ENCODE results near the gene LBHD1. TPM values are rescaled to one million over a fixed set of nuclear protein-coding genes. Genes with fewer than 3 reads are reported as not detected.

The LBHD1 gene
- total RNA-seq, 2 donors from 2014 or later: 4.9 to 5.6 TPM

GRCh38 chr11:62687508-62688396, 15.7 kb upstream of the LBHD1 start:
- no peak for ATAC-seq
- H3K27me3 ChIP-seq: peaks cover 0 to 8% of the 10 kb centered on the region in 2 donors
- TF ChIP-seq CTCF (IDR thresholded peaks at IDR 0.05) (no peak), POLR2A (IDR thresholded peaks at IDR 0.05) (no peak)
- no peak overlapping the region for H3K27ac ChIP-seq
- no peak for DNase-seq
- H3K4me3 ChIP-seq: no peak overlapping the region
- 44 to 66% methylated on average over 14 to 55 of the region's 74 CpGs for WGBS, 2 donors
- no peaks in the 10 kb centered on the region for H3K4me1 ChIP-seq
- intact Hi-C loops (cut with DNase I): no loop called here
- no peaks in the 10 kb centered on the region for H3K9me3 ChIP-seq
- peaks cover 0 to 4% of the 10 kb centered on the region in 2 donors for H3K36me3 ChIP-seq (replicated peaks in 1 of 2; ENCODE audit: insufficient read depth in 1 of 2, low read depth in 2 of 2)

DNA sequence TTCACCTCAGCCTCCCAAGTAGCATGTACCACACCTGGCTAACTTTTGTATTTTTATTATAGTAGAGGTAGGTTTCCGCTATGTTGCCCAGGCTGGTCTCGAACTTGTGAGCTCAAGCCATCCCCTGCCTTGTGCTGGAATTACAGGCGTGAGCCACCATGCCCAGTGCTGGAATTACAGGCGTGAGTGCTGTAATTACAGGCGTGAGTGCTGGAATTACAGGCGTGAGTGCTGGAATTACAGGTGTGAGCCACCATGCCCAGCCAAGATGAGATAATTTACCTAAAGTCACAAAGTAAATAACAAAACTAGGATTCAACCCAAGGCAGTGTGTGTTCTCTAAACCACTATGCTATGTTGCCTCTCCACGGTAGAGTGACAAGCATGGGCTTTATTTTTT, 10.5 kb upstream of the LBHD1 start:
- intact Hi-C loops (cut with DNase I): no loop called here
- 54 to 58% methylated on average over 7 of the region's 7 CpGs for WGBS, 2 donors
- Histone ChIP-seq H3K36me3 (replicated peaks in 1 of 2; ENCODE audit: insufficient read depth in 1 of 2, low read depth in 2 of 2) (peaks cover 0 to 2% of the 10 kb centered on the region in 2 donors), H3K9me3 (no peaks in the 10 kb centered on the region), H3K27me3 (peaks cover 0 to 2% of the 10 kb centered on the region in 2 donors), H3K4me3 (no peak overlapping the region), H3K27ac (peak overlapping the region in 1 of 4 donors; percentile 50), H3K4me1 (peaks cover 27% of the 10 kb centered on the region)
- peak in 3 of 4 donors; percentile 43 to 62 (median 43) for DNase-seq
- TF ChIP-seq CTCF (IDR thresholded peaks at IDR 0.05) (no peak), POLR2A (IDR thresholded peaks at IDR 0.05) (no peak)
- ATAC-seq: peak; percentile 36

DNA sequence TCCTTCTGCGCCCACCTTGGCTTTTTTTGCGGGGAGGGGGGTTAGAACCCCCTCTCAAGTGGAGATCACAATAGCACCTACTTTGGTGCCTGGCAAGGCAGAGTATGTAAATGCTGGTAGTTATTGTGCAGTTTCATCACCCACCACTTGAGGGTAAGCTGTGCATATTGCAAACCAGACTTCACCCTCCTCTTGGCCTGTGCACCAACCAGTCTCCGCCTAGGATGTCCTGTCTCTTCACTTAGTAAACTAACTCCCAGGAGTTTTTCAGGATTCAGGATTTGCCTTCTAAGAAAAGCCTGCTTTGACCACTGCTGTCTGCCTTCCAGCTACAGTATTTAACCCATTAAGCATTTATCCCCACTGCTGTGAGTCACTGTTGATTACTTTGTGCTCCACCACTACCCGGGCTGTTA, 8.8 kb upstream of the LBHD1 start:
- H3K27ac ChIP-seq: peak overlapping the region in 2 of 4 donors; percentile 34 to 45
- DNase-seq: peak; percentile 52 to 76 (median 69)
- H3K4me3 ChIP-seq: no peak overlapping the region

GRCh38 chr11:62678770-62679696, 7.0 kb upstream of the LBHD1 start, which contains the start of gene UBXN1:
Gene UBXN1 (minus strand): TSS chr11:62679073. CDS start chr11:62678923, 150 bp downstream.
- 7 to 51% methylated on average over 7 to 55 of the region's 55 CpGs for WGBS, 2 donors

More for the DNA sequence above, 8.8 kb upstream of the LBHD1 start:
- ATAC-seq: peak; percentile 77
- Histone ChIP-seq H3K36me3 (replicated peaks in 1 of 2; ENCODE audit: insufficient read depth in 1 of 2, low read depth in 2 of 2) (peaks cover 0 to 5% of the 10 kb centered on the region in 2 donors), H3K27me3 (no peaks in the 10 kb centered on the region), H3K9me3 (no peaks in the 10 kb centered on the region), H3K4me1 (peaks cover 37% of the 10 kb centered on the region)
- peak; percentile 27 to 73 (median 63) for TF ChIP-seq CTCF (IDR thresholded peaks at IDR 0.05)
- TF ChIP-seq POLR2A (IDR thresholded peaks at IDR 0.05): no peak
- 28 to 31% methylated on average over 4 of the region's 4 CpGs for WGBS, 2 donors
- intact Hi-C loops (cut with DNase I): no loop called here

More at GRCh38 chr11:62678770-62679696, 7.0 kb upstream of the LBHD1 start, which contains the start of gene UBXN1:
- DNase-seq (peak; percentile 83 to 90 (median 86)), ATAC-seq (peak; percentile 86)
- no peaks in the 10 kb centered on the region for H3K27me3 ChIP-seq
- TF ChIP-seq CTCF (IDR thresholded peaks at IDR 0.05): no peak
- TF ChIP-seq POLR2A (IDR thresholded peaks at IDR 0.05): peak; percentile 37 to 77 (median 71)
- H3K36me3 ChIP-seq (replicated peaks in 1 of 2; ENCODE audit: insufficient read depth in 1 of 2, low read depth in 2 of 2): peaks cover 0 to 5% of the 10 kb centered on the region in 2 donors
- intact Hi-C loops (cut with DNase I): no loop called here
- peak within 1 kb of the TSS; percentile 57 to 89 for H3K4me3 ChIP-seq
- H3K9me3 ChIP-seq: no peaks in the 10 kb centered on the region
- peak within 1 kb of the TSS; percentile 81 to 92 (median 83) for H3K27ac ChIP-seq
- H3K4me1 ChIP-seq: peaks cover 37% of the 10 kb centered on the region

Data from body of pancreas (tissue), 4 donors.